Esophagus (tissue), 2 donors: Measurements from ENCODE around the gene COP1. TPM values are rescaled to one million over a fixed set of nuclear protein-coding genes. Genes with fewer than 3 reads are reported as not detected.
"Not testable (repeated sequence)": the region's sequence is repeated elsewhere in the genome, so short reads cannot be mapped to it uniquely, and the experiment has no call there.

Experiments
- H3K27ac ChIP-seq, 2 donors: one replicate each; pipeline ENCODE4 v1.5.1; 2013; ENCODE audit warnings: low read depth in 2 of 2, mild to moderate bottlenecking in 2 of 2, inconsistent platforms in 1 of 2, low read length in 1 of 2, moderate library complexity in 1 of 2
- H3K27me3 ChIP-seq, 2 donors: one replicate each; pipeline ENCODE4 v1.6.1; 2013; ENCODE audit warnings: low read length in 2 of 2, control low read depth in 1 of 2, mild to moderate bottlenecking in 1 of 2; ENCODE audit not compliant: insufficient read depth in 2 of 2, control insufficient read depth in 1 of 2
- H3K36me3 ChIP-seq, 2 donors: one replicate each; pipeline ENCODE4 v1.6.1; 2013; ENCODE audit warnings: low read length in 1 of 2; ENCODE audit not compliant: control insufficient read depth in 2 of 2, insufficient read depth in 2 of 2
- H3K4me1 ChIP-seq, 2 donors: one replicate each; pipeline ENCODE4 v1.6.1; 2013; ENCODE audit warnings: low read length in 1 of 2; ENCODE audit not compliant: control insufficient read depth in 2 of 2, insufficient read depth in 2 of 2
- H3K4me3 ChIP-seq, 2 donors: one replicate each; pipeline ENCODE4 v1.5.1; 2013; ENCODE audit warnings: low read length in 2 of 2, mild to moderate bottlenecking in 2 of 2, low read depth in 1 of 2, moderate library complexity in 1 of 2
- H3K9me3 ChIP-seq, 2 donors: one replicate each; pipeline ENCODE4 v1.6.1; 2013; ENCODE audit warnings: mild to moderate bottlenecking in 2 of 2, low read depth in 1 of 2, low read length in 1 of 2, moderate library complexity in 1 of 2; ENCODE audit not compliant: control insufficient read depth in 2 of 2, insufficient read depth in 1 of 2
- WGBS, 2 donors: extraction: QIAGEN DNeasy Blood & Tissue Kit; methylation state at CpG; one replicate each; pipeline ENCODE4 v1.1.7; 2013; 5-methylcytosine and 5-hydroxymethylcytosine counted together
- polyA plus RNA-seq, 2 donors: library from polyadenylated mRNA; stranded (reverse); fragments of 200-250 nt; gene quantifications; one replicate each; pipeline ENCODE4 v1.2.3, GENCODE V29; 2013
- donor health status: healthy with polysubstance abuse.
- donor health status: Bipolar disorder and iron deficiency.

The COP1 gene
- 10 to 100 TPM; 23.0 to 41.6 TPM for polyA plus RNA-seq

DNA sequence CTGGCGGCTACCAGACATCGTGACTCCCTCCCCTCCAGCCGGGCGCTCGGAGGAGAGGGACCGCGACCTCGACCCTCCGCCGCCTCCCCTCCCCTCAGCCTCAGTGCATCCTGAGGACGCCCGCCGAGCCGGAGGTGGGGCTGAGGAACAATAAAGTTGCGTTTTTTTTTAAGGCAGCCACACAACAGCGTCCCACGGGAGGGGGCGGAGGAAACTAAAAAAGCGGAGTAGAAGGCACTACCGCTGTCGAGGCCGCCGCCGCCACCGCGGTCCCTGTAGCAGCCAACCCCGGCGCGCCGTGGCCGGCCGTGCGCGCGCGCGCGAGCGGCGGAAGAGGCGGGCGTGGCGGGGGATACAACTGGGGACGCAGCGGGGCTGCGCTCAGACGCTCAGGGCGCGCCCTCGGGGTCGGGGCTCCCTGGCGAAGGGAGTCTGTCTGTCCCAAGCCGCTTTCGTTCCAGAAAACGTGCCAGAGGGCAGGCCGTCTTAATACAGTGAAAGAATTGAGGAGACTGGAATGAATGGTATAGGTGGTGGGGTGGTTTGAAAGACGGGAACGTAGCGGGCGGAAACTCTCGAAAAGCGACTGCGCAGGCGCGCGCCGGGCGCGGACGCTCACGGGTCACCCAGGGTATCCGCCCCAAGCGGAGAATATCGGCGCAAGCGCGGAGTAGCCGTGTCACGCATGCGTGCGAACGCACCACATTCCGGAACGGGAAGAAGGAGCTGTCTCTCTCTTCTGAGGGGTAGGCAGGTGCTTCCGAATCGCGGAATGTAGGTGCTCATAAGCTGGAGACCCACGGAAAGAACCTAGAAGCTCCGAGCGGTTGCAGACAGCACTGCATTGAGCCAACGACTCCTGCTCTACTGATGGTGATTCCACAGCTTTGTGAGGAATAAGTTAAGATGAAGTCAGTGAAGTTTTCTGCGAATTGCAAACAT is at the start of gene COP1:
COP1 (minus strand) TSS at position 326 of the 942 bp plus-strand sequence; CDS start at position 18, 308 bp downstream.
- peaks cover 0 to 3% of the 10 kb centered on the region in 2 donors for H3K4me1 ChIP-seq

GRCh38 chr1:176252191-176252590 is 45.1 kb upstream of the COP1 start:
- Histone ChIP-seq H3K9me3 (no peaks in the 10 kb centered on the region), H3K4me1 (no peaks in the 10 kb centered on the region), H3K27me3 (no peaks in the 10 kb centered on the region), H3K4me3 (no peak overlapping the region), H3K27ac (no peak overlapping the region), H3K36me3 (no peaks in the 10 kb centered on the region)
- WGBS, 2 donors = 87% methylated on average over 4 of the region's 4 CpGs

More for the DNA sequence above, at the start of gene COP1:
- WGBS, 2 donors = 0% methylated on average over 89 to 90 of the region's 92 CpGs
- Histone ChIP-seq H3K4me3 (peak within 1 kb of the TSS; percentile 81 to 96), H3K27me3 (no peaks in the 10 kb centered on the region), H3K36me3 (no peaks in the 10 kb centered on the region), H3K27ac (peak within 1 kb of the TSS; percentile 98 to 100), H3K9me3 (no peaks in the 10 kb centered on the region)

DNA sequence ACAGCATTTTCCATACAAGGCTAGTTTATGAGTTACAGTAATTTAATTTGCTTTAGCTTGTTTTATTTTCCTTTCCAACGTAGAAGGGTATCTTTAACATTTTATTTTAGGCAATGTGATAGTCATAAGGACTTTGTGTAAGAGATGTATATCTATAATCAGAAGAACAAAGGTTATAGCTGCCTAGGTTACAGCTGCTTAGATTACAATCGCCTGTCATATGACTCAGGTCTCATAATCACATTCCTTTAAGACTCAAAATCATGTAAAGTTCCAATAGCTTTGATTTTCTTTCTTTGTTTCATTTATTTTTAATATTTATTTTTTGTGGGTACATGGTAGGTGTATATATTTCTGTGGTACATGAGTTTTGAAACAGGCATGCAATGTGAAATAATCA is 37.8 kb upstream of the COP1 start:
- Histone ChIP-seq H3K36me3 (no peaks in the 10 kb centered on the region), H3K27me3 (no peaks in the 10 kb centered on the region), H3K4me1 (no peaks in the 10 kb centered on the region), H3K9me3 (no peaks in the 10 kb centered on the region), H3K27ac (no peak overlapping the region), H3K4me3 (no peak overlapping the region)
- 73 to 74% methylated on average over 2 of the region's 2 CpGs for WGBS, 2 donors

- no peaks in the 10 kb centered on the region for H3K36me3 ChIP-seq
- H3K27ac ChIP-seq = no peak overlapping the region
- WGBS, 2 donors = 77 to 88% methylated on average over 2 of the region's 2 CpGs
- no peak overlapping the region for H3K4me3 ChIP-seq
- H3K27me3 ChIP-seq = no peaks in the 10 kb centered on the region
- H3K4me1 ChIP-seq = no peaks in the 10 kb centered on the region
- no peaks in the 10 kb centered on the region for H3K9me3 ChIP-seq
Measured at GRCh38 chr1:176243746-176244145, 36.7 kb upstream of the COP1 start.

GRCh38 chr1:176241385-176242015 is 34.4 kb upstream of the COP1 start:
- no peak overlapping the region for H3K27ac ChIP-seq
- no peaks in the 10 kb centered on the region for H3K4me1 ChIP-seq
- no peaks in the 10 kb centered on the region for H3K27me3 ChIP-seq
- no peaks in the 10 kb centered on the region for H3K36me3 ChIP-seq
- no peak overlapping the region for H3K4me3 ChIP-seq
- no peaks in the 10 kb centered on the region for H3K9me3 ChIP-seq
- 59 to 70% methylated on average over 2 of the region's 2 CpGs for WGBS, 2 donors

DNA sequence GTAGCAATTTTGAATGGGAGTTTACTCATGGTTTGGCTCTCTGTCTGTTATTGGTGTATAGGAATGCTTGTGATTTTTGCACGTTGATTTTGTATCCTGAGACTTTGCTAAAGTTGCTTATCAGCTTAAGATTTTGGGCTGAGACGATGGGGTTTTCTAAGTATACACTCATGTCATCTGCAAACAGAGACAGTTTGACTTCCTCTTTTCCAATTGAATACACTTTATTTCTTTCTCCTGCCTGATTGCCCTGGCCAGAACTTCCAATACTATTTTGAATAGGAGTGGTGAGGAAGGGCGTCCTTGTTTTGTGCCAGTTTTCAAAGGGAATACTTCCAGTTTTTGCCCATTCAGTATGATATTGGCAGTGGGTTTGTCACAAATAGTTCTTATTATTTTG is 26.6 kb upstream of the COP1 start:
- H3K4me3 ChIP-seq, H3K27ac ChIP-seq, H3K9me3 ChIP-seq, H3K27me3 ChIP-seq, H3K4me1 ChIP-seq, H3K36me3 ChIP-seq: not testable (repeated sequence)
- 78 to 86% methylated on average over 3 of the region's 3 CpGs for WGBS, 2 donors

DNA sequence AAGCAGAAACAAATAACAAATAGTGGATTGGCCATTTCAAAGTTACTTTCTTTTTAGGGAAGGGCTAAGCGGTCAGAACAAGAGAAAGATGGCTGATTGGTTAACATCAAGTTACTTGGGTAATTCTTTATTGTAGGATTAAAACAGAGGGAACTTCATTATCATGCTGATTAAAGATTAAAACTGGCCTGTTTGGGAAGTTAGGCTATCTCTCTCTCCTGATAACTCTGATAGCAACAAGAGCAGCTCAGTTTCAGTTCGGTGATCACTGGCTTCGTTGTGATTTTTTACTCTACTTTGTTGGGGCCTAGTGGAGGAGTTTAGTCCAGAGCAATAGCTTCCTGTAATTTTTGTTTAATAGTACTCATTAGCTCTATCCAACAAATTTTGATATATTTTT is 20.5 kb upstream of the COP1 start:
- Histone ChIP-seq H3K4me3 (no peak overlapping the region), H3K27ac (no peak overlapping the region), H3K4me1 (peaks cover 0 to 2% of the 10 kb centered on the region in 2 donors), H3K36me3 (no peaks in the 10 kb centered on the region), H3K27me3 (no peaks in the 10 kb centered on the region), H3K9me3 (no peaks in the 10 kb centered on the region)
- 75 to 78% methylated on average over 3 of the region's 3 CpGs for WGBS, 2 donors

DNA sequence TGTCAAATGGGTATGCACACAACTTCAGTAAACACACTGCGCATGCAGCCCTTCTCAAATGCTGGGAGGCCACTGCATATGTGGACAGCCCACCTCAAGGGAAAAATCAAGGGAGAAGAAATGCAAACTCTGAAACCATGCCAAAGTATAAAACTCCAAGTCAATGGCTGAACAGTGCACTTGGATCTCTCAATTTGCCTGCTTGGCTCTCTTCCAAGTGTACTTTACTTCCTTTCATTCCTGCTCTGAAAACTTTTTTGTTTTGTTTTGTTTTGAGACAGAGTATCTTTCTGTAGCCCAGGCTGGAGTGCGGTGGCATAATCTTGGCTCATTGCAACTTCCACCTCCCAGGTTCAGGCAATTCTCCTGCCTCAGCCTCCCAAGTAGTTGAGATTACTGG is 18.8 kb upstream of the COP1 start:
- Histone ChIP-seq H3K4me3 (no peak overlapping the region), H3K36me3 (no peaks in the 10 kb centered on the region), H3K27ac (no peak overlapping the region), H3K9me3 (no peaks in the 10 kb centered on the region), H3K27me3 (no peaks in the 10 kb centered on the region), H3K4me1 (peaks cover 0 to 2% of the 10 kb centered on the region in 2 donors)
- WGBS, 2 donors = 65 to 73% methylated on average over 2 of the region's 2 CpGs

- WGBS, 2 donors = 73 to 74% methylated on average over 1 of the region's 1 CpG
Measured at GRCh38 chr1:176225479-176225875, 18.4 kb upstream of the COP1 start.

More at GRCh38 chr1:176225479-176225875, 18.4 kb upstream of the COP1 start:
- Histone ChIP-seq H3K4me3 (no peak overlapping the region), H3K9me3 (no peaks in the 10 kb centered on the region), H3K36me3 (peaks cover 0 to under 1% of the 10 kb centered on the region in 2 donors), H3K4me1 (peaks cover 0 to 2% of the 10 kb centered on the region in 2 donors), H3K27ac (no peak overlapping the region), H3K27me3 (no peaks in the 10 kb centered on the region)
